KOPT-K1 (cell line): Measurements from ENCODE around the gene TAPBPL.
"Not testable (repeated sequence)": the region's sequence is repeated elsewhere in the genome, so short reads cannot be mapped to it uniquely, and the experiment has no call there.

ENCODE experiments used
- H3K27ac ChIP-seq: fragments of 200-600 bp; sonication (generic); 2 replicates; pipeline ENCODE4 v1.5.1; 2016; ENCODE audit warnings: antibody characterized with exemption, mild to moderate bottlenecking, low read depth, low read length; ENCODE audit not compliant: poor library complexity, severe bottlenecking
- H3K36me3 ChIP-seq: fragments of 200-600 bp; sonication (generic); 2 replicates; pipeline ENCODE4 v1.5.1; 2017; ENCODE audit warnings: antibody characterized with exemption, mild to moderate bottlenecking, low read length, moderate library complexity; ENCODE audit not compliant: insufficient read depth
- H3K9me3 ChIP-seq: fragments of 200-600 bp; sonication (generic); 2 replicates; pipeline ENCODE4 v1.5.1; 2017; ENCODE audit warnings: antibody characterized with exemption, low read length, mild to moderate bottlenecking; ENCODE audit not compliant: insufficient read depth, poor library complexity, severe bottlenecking

The TAPBPL gene

GRCh38 chr12:6489449-6489848 lies 37.6 kb downstream of the TAPBPL start:
- Histone ChIP-seq H3K36me3 (peaks cover 19% of the 10 kb centered on the region), H3K27ac (no peak overlapping the region), H3K9me3 (no peaks in the 10 kb centered on the region)

GRCh38 chr12:6490673-6491072 lies 38.8 kb downstream of the TAPBPL start:
- H3K9me3 ChIP-seq, H3K27ac ChIP-seq: not testable (repeated sequence)
- H3K36me3 ChIP-seq: peaks cover 26% of the 10 kb centered on the region

GRCh38 chr12:6492838-6493496 lies 41.1 kb downstream of the TAPBPL start, which contains the start of gene MRPL51:
Gene MRPL51, minus strand, starts transcription at chr12:6493262. Its CDS starts 126 bp downstream, at chr12:6493136.
- Histone ChIP-seq H3K27ac (peak within 1 kb of the TSS; percentile 98), H3K9me3 (no peaks in the 10 kb centered on the region), H3K36me3 (peaks cover 49% of the 10 kb centered on the region)

- H3K36me3 ChIP-seq: peaks cover 57% of the 10 kb centered on the region
- peak within 1 kb of the TSS; percentile 98 for H3K27ac ChIP-seq
- H3K9me3 ChIP-seq: no peaks in the 10 kb centered on the region
Measured at GRCh38 chr12:6493497-6494257, 41.8 kb downstream of the TAPBPL start, which contains the start of gene NCAPD2. Gene NCAPD2, plus strand, starts transcription at chr12:6494102. Its CDS starts 997 bp downstream, at chr12:6495099.

- peak overlapping the region; percentile 98 for H3K27ac ChIP-seq
Measured at GRCh38 chr12:6494258-6494743, 42.5 kb downstream of the TAPBPL start.

GRCh38 chr12:6494968-6495367 lies 43.1 kb downstream of the TAPBPL start:
- peak overlapping the region; percentile 98 for H3K27ac ChIP-seq
- H3K9me3 ChIP-seq: no peaks in the 10 kb centered on the region
- H3K36me3 ChIP-seq: peaks cover 69% of the 10 kb centered on the region

More at GRCh38 chr12:6494258-6494743, 42.5 kb downstream of the TAPBPL start:
- Histone ChIP-seq H3K9me3 (no peaks in the 10 kb centered on the region), H3K36me3 (peaks cover 63% of the 10 kb centered on the region)

- peaks cover 72% of the 10 kb centered on the region for H3K36me3 ChIP-seq
- H3K9me3 ChIP-seq, H3K27ac ChIP-seq: not testable (repeated sequence)
Measured at GRCh38 chr12:6497291-6497690, 45.4 kb downstream of the TAPBPL start.

GRCh38 chr12:6500466-6500865 lies 48.6 kb downstream of the TAPBPL start:
- H3K27ac ChIP-seq: no peak overlapping the region
- peaks cover 98% of the 10 kb centered on the region for H3K36me3 ChIP-seq
- H3K9me3 ChIP-seq: no peaks in the 10 kb centered on the region

GRCh38 chr12:6507102-6507998 lies 55.5 kb downstream of the TAPBPL start:
- no peak overlapping the region for H3K27ac ChIP-seq
- H3K36me3 ChIP-seq: peaks cover 95% of the 10 kb centered on the region
- no peaks in the 10 kb centered on the region for H3K9me3 ChIP-seq

- Histone ChIP-seq H3K36me3 (peaks cover 95% of the 10 kb centered on the region), H3K27ac (no peak overlapping the region), H3K9me3 (no peaks in the 10 kb centered on the region)
Measured at GRCh38 chr12:6508087-6508486, 56.2 kb downstream of the TAPBPL start.
